Measurements from ENCODE around the gene E2F7. TPM values are rescaled to one million over a fixed set of nuclear protein-coding genes. Genes with fewer than 3 reads are reported as not detected.

E2F7 gene
- polyA plus RNA-seq, 1 donor from 2014 or later = 0.48 TPM

GRCh38 chr12:77070800-77071449, 5.6 kb upstream of the E2F7 start:
- Histone ChIP-seq H3K36me3 (ENCODE audit: insufficient read depth, low read length) (no peaks in the 10 kb centered on the region), H3K9ac (ENCODE audit: low read length) (no peak overlapping the region), H3K4me3 (ENCODE audit: low read length) (no peak overlapping the region), H3K4me2 (ENCODE audit: low read length) (no peak overlapping the region), H4K20me1 (ENCODE audit: insufficient read depth) (no peaks in the 10 kb centered on the region), H3K79me2 (replicated peaks; ENCODE audit: insufficient read depth, low read length) (no peaks in the 10 kb centered on the region), H3F3A (ENCODE audit: insufficient read depth, low read length, poor library complexity, severe bottlenecking) (no peaks in the 10 kb centered on the region), H3K27ac (ENCODE audit: low read length) (no peak overlapping the region), H3K27me3 (ENCODE audit: insufficient read depth, low read depth, low read length) (no peaks in the 10 kb centered on the region), H2AFZ (ENCODE audit: low read depth, low read length) (no peak overlapping the region), H3K9me2 (ENCODE audit: insufficient read depth, low read length) (no peaks in the 10 kb centered on the region), H3K9me3 (ENCODE audit: low read length) (no peaks in the 10 kb centered on the region)
- TF ChIP-seq MXI1 (conservative IDR thresholded peaks at IDR 0.05; ENCODE audit: poor library complexity, severe bottlenecking) (no peak), CTCF (IDR thresholded peaks at IDR 0.05; ENCODE audit: poor library complexity, severe bottlenecking) (no peak), TAF1 (IDR thresholded peaks at IDR 0.05; ENCODE audit: low read depth) (no peak), EP300 (conservative IDR thresholded peaks at IDR 0.05; ENCODE audit: poor library complexity, severe bottlenecking) (no peak), RAD21 (conservative IDR thresholded peaks at IDR 0.05) (no peak)

DNA sequence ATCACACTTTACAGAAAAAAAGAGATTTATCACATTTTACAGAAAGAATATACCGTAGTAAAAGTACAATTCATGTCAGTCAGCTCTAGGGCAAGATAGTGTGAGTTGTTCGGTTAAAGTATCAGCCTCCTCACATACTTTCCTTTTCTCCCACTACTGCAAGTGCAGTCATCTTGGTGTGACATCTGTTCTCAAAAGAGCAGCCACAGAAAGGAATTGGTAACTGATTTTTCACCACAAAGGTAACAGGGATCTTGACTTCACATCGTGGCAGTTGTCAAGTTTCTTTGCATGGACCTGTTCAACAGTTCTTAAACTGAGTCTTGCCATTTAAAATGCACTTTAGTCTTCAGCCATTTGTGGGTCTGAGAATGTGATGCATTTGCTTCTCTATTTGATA, 5.0 kb upstream of the E2F7 start:
- no peak overlapping the region for H3K4me3 ChIP-seq (ENCODE audit: low read length)
- no peaks in the 10 kb centered on the region for H4K20me1 ChIP-seq (ENCODE audit: insufficient read depth)
- H2AFZ ChIP-seq (ENCODE audit: low read depth, low read length) = no peak overlapping the region
- no peaks in the 10 kb centered on the region for H3K79me2 ChIP-seq (replicated peaks; ENCODE audit: insufficient read depth, low read length)
- no peaks in the 10 kb centered on the region for H3K9me3 ChIP-seq (ENCODE audit: low read length)
- no peaks in the 10 kb centered on the region for H3F3A ChIP-seq (ENCODE audit: insufficient read depth, low read length, poor library complexity, severe bottlenecking)
- H3K9ac ChIP-seq (ENCODE audit: low read length) = no peak overlapping the region
- H3K27me3 ChIP-seq (ENCODE audit: insufficient read depth, low read depth, low read length) = no peaks in the 10 kb centered on the region
- H3K4me2 ChIP-seq (ENCODE audit: low read length) = no peak overlapping the region
- H3K9me2 ChIP-seq (ENCODE audit: insufficient read depth, low read length) = no peaks in the 10 kb centered on the region
- TF ChIP-seq SMC3 (conservative IDR thresholded peaks at IDR 0.05; ENCODE audit: poor library complexity) = no peak
- TF ChIP-seq RAD21 (conservative IDR thresholded peaks at IDR 0.05) = no peak
- no peak for TF ChIP-seq EP300 (conservative IDR thresholded peaks at IDR 0.05; ENCODE audit: poor library complexity, severe bottlenecking)
- TF ChIP-seq, protein P1, sequence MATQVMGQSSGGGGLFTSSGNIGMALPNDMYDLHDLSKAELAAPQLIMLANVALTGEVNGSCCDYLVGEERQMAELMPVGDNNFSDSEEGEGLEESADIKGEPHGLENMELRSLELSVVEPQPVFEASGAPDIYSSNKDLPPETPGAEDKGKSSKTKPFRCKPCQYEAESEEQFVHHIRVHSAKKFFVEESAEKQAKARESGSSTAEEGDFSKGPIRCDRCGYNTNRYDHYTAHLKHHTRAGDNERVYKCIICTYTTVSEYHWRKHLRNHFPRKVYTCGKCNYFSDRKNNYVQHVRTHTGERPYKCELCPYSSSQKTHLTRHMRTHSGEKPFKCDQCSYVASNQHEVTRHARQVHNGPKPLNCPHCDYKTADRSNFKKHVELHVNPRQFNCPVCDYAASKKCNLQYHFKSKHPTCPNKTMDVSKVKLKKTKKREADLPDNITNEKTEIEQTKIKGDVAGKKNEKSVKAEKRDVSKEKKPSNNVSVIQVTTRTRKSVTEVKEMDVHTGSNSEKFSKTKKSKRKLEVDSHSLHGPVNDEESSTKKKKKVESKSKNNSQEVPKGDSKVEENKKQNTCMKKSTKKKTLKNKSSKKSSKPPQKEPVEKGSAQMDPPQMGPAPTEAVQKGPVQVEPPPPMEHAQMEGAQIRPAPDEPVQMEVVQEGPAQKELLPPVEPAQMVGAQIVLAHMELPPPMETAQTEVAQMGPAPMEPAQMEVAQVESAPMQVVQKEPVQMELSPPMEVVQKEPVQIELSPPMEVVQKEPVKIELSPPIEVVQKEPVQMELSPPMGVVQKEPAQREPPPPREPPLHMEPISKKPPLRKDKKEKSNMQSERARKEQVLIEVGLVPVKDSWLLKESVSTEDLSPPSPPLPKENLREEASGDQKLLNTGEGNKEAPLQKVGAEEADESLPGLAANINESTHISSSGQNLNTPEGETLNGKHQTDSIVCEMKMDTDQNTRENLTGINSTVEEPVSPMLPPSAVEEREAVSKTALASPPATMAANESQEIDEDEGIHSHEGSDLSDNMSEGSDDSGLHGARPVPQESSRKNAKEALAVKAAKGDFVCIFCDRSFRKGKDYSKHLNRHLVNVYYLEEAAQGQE (IDR thresholded peaks at IDR 0.05; ENCODE audit: borderline replicate concordance) = no peak
- TF ChIP-seq TAF1 (IDR thresholded peaks at IDR 0.05; ENCODE audit: low read depth) = no peak
- TF ChIP-seq POLR2AphosphoS5 (IDR thresholded peaks at IDR 0.05) = no peak
- H3K27ac ChIP-seq (ENCODE audit: low read length) = no peak overlapping the region
- no peaks in the 10 kb centered on the region for H3K36me3 ChIP-seq (ENCODE audit: insufficient read depth, low read length)

DNA sequence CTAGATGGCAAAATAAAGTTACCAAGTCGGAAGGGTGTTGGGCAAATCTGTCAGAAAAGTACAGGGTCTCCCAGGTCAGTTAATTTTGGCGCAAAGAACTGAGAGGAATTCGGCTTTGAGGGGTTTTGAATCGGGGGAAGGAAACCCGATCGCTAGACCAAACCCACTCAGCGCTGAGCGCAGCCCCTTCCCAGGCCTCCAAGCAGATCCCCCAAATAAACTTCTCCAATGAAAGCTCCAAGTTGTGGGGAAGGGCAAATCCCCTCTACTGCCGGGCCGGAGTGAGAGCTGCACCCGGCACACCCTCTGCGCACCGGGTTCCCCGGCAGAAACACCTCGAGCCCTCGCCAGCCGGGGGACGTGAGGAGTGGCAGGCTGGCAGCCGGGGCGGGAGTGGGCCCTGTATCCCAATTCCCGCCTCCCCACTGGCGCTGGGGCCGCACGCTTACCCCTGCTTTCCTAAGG, 441 bp downstream of the E2F7 start:
- peaks cover 25% of the 10 kb centered on the region for H3K79me2 ChIP-seq (replicated peaks; ENCODE audit: insufficient read depth, low read length)
- no peak overlapping the region for H2AFZ ChIP-seq (ENCODE audit: low read depth, low read length)
- H3K9me3 ChIP-seq (ENCODE audit: low read length) = no peaks in the 10 kb centered on the region
- H3K27ac ChIP-seq (ENCODE audit: low read length) = no peak overlapping the region
- H3K4me3 ChIP-seq (ENCODE audit: low read length) = peak overlapping the region; percentile 95
- H3K36me3 ChIP-seq (ENCODE audit: insufficient read depth, low read length) = no peaks in the 10 kb centered on the region
- peak overlapping the region; percentile 56 for H3K4me2 ChIP-seq (ENCODE audit: low read length)
- H3F3A ChIP-seq (ENCODE audit: insufficient read depth, low read length, poor library complexity, severe bottlenecking) = no peaks in the 10 kb centered on the region
- peak overlapping the region; percentile 44 for H3K9ac ChIP-seq (ENCODE audit: low read length)
- no peaks in the 10 kb centered on the region for H3K9me2 ChIP-seq (ENCODE audit: insufficient read depth, low read length)
- no peak for TF ChIP-seq POLR2AphosphoS5 (IDR thresholded peaks at IDR 0.05)
- TF ChIP-seq RAD21 (conservative IDR thresholded peaks at IDR 0.05) = no peak
- no peak for TF ChIP-seq CTCF (IDR thresholded peaks at IDR 0.05; ENCODE audit: poor library complexity, severe bottlenecking)
- TF ChIP-seq, protein P1 (IDR thresholded peaks at IDR 0.05; ENCODE audit: borderline replicate concordance) = no peak
- no peak for TF ChIP-seq MXI1 (conservative IDR thresholded peaks at IDR 0.05; ENCODE audit: poor library complexity, severe bottlenecking)
- TF ChIP-seq EP300 (conservative IDR thresholded peaks at IDR 0.05; ENCODE audit: poor library complexity, severe bottlenecking) = no peak
- no peak for TF ChIP-seq EZH2 (IDR thresholded peaks at IDR 0.05; ENCODE audit: borderline replicate concordance, insufficient read depth, low read length, poor library complexity, severe bottlenecking)
- no peak for TF ChIP-seq SMC3 (conservative IDR thresholded peaks at IDR 0.05; ENCODE audit: poor library complexity)
- TF ChIP-seq TAF1 (IDR thresholded peaks at IDR 0.05; ENCODE audit: low read depth) = no peak
- no peaks in the 10 kb centered on the region for H4K20me1 ChIP-seq (ENCODE audit: insufficient read depth)
- H3K27me3 ChIP-seq (ENCODE audit: insufficient read depth, low read depth, low read length) = peaks cover 11% of the 10 kb centered on the region

Data from neural cell (in vitro differentiated cells).